H1 (cell line): ENCODE data around the gene RNU6-9. TPM values are rescaled to one million over a fixed set of nuclear protein-coding genes. Genes with fewer than 3 reads are reported as not detected.

ENCODE experiments used
- CHD7 ChIP-seq: fragments of 300-600 bp; sonication (generic); IDR thresholded peaks from 2 replicates; pipeline ENCODE4 v1.7.1; 2012; ENCODE audit warnings: low read length, moderate library complexity, mild to moderate bottlenecking, inconsistent platforms; ENCODE audit not compliant: insufficient replicate concordance
- CTBP2 ChIP-seq: IDR thresholded peaks from 2 replicates; pipeline ENCODE4 v1.7.0; 2011; ENCODE audit warnings: borderline replicate concordance, mild to moderate bottlenecking, moderate library complexity, mixed read lengths, low read length; ENCODE audit not compliant: insufficient read depth, insufficient read length
- polyA plus RNA-seq, 7 experiments: library from polyadenylated mRNA; depleted of rRNA in 3 of 7; stranded (reverse) in 5 of 7; unstranded in 2 of 7; fragments of >200 nt in 5 of 7; fragments of 200-250 nt in 2 of 7; gene quantifications; 1 replicate in 5 of 7; 2 replicates in 1 of 7; 4 replicates in 1 of 7; pipeline versions ENCODE4 v1.2.1 to v1.2.3, GENCODE V29; 2011 to 2013; ENCODE audit warnings: missing spikeins in 2 of 7, mixed read lengths in 2 of 7
- total RNA-seq: library from RNA; stranded (reverse); fragmentation: NEBNext Ultra II Directional; extraction: Animal tissue kit (Norgen Biotek cat#: 25700); gene quantifications from 2 replicates; pipeline ENCODE4 v1.2.1, GENCODE V29; 2021

Gene RNU6-9
- total and polyA plus RNA-seq, 2 of the 8 experiments (the other 6 are each of a cell fraction or from before 2014, with no cell fraction given) = not detected

- TF ChIP-seq CHD7 (no peak), CTBP2 (no peak)
- TF ChIP-seq, all 59 proteins: peak for 3
These were observed 31.3 kb downstream of the RNU6-9 start (continued) for GRCh38 chr19:924553-925086.
